OCI-LY3 (cell line): Measurements from ENCODE around the gene TOLLIP.

Experiments
- H2AFZ ChIP-seq: fragments of 200-600, 300-600 bp; shearing (Covaris generic); 2 replicates; pipeline ENCODE4 v1.6.0; 2014; ENCODE audit warnings: antibody characterized with exemption, low read depth, low read length
- H3K27ac ChIP-seq: fragments of 200-600, 300-600 bp; sonication (generic); 2 replicates; pipeline ENCODE4 v1.5.1; 2014; ENCODE audit warnings: mild to moderate bottlenecking, low read length, moderate library complexity, mixed read lengths
- H3K27me3 ChIP-seq: fragments of 200-600, 300-600 bp; sonication (generic); 2 replicates; pipeline ENCODE4 v1.6.1; 2014; ENCODE audit warnings: low read depth, low read length, mixed read lengths
- H3K36me3 ChIP-seq: fragments of 200-600, 300-600 bp; sonication (generic); replicated peaks from 2 replicates; pipeline ENCODE3; 2014; ENCODE audit warnings: low read depth, low read length, mixed read lengths
- H3K4me1 ChIP-seq: fragments of 300-600, 200-600 bp; sonication (generic); 2 replicates; pipeline ENCODE4 v1.6.1; 2014; ENCODE audit warnings: low read length, mixed read lengths
- H3K4me2 ChIP-seq: fragments of 200-600, 300-600 bp; sonication (generic); 2 replicates; pipeline ENCODE4 v1.6.1; 2014; ENCODE audit warnings: low read length, mixed read lengths
- H3K4me3 ChIP-seq: fragments of 300-600, 200-600 bp; sonication (generic); 2 replicates; pipeline ENCODE4 v1.5.1; 2014; ENCODE audit warnings: antibody characterized with exemption, mild to moderate bottlenecking, low read length, moderate library complexity
- H3K79me2 ChIP-seq: fragments of 300-600, 200-600 bp; shearing (Covaris generic); 2 replicates; pipeline ENCODE4 v1.6.1; 2014; ENCODE audit warnings: mild to moderate bottlenecking, low read length, mixed read lengths
- H3K9ac ChIP-seq: fragments of 300-600, 200-600 bp; shearing (Covaris generic); 2 replicates; pipeline ENCODE4 v1.6.0; 2014; ENCODE audit warnings: mild to moderate bottlenecking, low read length, moderate library complexity
- H3K9me3 ChIP-seq: fragments of 200-600, 300-600 bp; shearing (Covaris generic); 2 replicates; pipeline ENCODE4 v1.6.1; 2014; ENCODE audit warnings: low read length, mixed read lengths; ENCODE audit not compliant: insufficient read depth
- H4K20me1 ChIP-seq: fragments of 200-600, 300-600 bp; sonication (generic); 2 replicates; pipeline ENCODE4 v1.6.1; 2016; ENCODE audit warnings: low read length, mixed read lengths; ENCODE audit not compliant: insufficient read depth
- CTCF ChIP-seq: fragments of 200-600, 300-600 bp; sonication (generic); IDR thresholded peaks from 2 replicates; pipeline ENCODE4 v1.5.1; 2014; ENCODE audit warnings: antibody characterized with exemption, low read length, low read depth
- EZH2phosphoT487 ChIP-seq: fragments of 200-600 bp; shearing (Covaris generic); IDR thresholded peaks from 2 replicates; pipeline ENCODE4 v1.6.1; 2018; ENCODE audit warnings: antibody characterized with exemption, mixed run types, low read depth

TOLLIP gene

GRCh38 chr11:1276041-1276790, 33.2 kb downstream of the TOLLIP start:
- no peak overlapping the region for H3K4me3 ChIP-seq
- H3K4me1 ChIP-seq: no peaks in the 10 kb centered on the region
- H4K20me1 ChIP-seq: no peaks in the 10 kb centered on the region
- H2AFZ ChIP-seq: no peak overlapping the region
- H3K27me3 ChIP-seq: no peaks in the 10 kb centered on the region
- no peak overlapping the region for H3K4me2 ChIP-seq
- no peak overlapping the region for H3K9ac ChIP-seq
- H3K79me2 ChIP-seq: no peaks in the 10 kb centered on the region
- H3K9me3 ChIP-seq: no peaks in the 10 kb centered on the region
- TF ChIP-seq EZH2phosphoT487: no peak
- TF ChIP-seq CTCF: no peak
- H3K36me3 ChIP-seq: no peaks in the 10 kb centered on the region
- H3K27ac ChIP-seq: no peak overlapping the region

- no peak for TF ChIP-seq CTCF
- no peak for TF ChIP-seq EZH2phosphoT487
- H3K36me3 ChIP-seq: no peaks in the 10 kb centered on the region
- no peaks in the 10 kb centered on the region for H3K27me3 ChIP-seq
- H3K79me2 ChIP-seq: no peaks in the 10 kb centered on the region
- H3K4me3 ChIP-seq: no peak overlapping the region
- H3K9me3 ChIP-seq: no peaks in the 10 kb centered on the region
- H2AFZ ChIP-seq: no peak overlapping the region
- H3K27ac ChIP-seq: no peak overlapping the region
- no peaks in the 10 kb centered on the region for H4K20me1 ChIP-seq
- H3K9ac ChIP-seq: no peak overlapping the region
- no peaks in the 10 kb centered on the region for H3K4me1 ChIP-seq
- no peak overlapping the region for H3K4me2 ChIP-seq
Observed at GRCh38 chr11:1275021-1275420, 34.4 kb downstream of the TOLLIP start.

GRCh38 chr11:1274501-1274900, 34.9 kb downstream of the TOLLIP start:
- no peak overlapping the region for H3K4me2 ChIP-seq
- no peak overlapping the region for H2AFZ ChIP-seq
- H4K20me1 ChIP-seq: no peaks in the 10 kb centered on the region
- no peaks in the 10 kb centered on the region for H3K27me3 ChIP-seq
- no peaks in the 10 kb centered on the region for H3K4me1 ChIP-seq
- no peak overlapping the region for H3K9ac ChIP-seq
- H3K9me3 ChIP-seq: no peaks in the 10 kb centered on the region
- H3K36me3 ChIP-seq: no peaks in the 10 kb centered on the region
- no peak overlapping the region for H3K4me3 ChIP-seq
- no peak overlapping the region for H3K27ac ChIP-seq
- no peaks in the 10 kb centered on the region for H3K79me2 ChIP-seq
- no peak for TF ChIP-seq EZH2phosphoT487
- TF ChIP-seq CTCF: no peak

GRCh38 chr11:1272531-1272930, 36.9 kb downstream of the TOLLIP start:
- H4K20me1 ChIP-seq: no peaks in the 10 kb centered on the region
- H3K9ac ChIP-seq: no peak overlapping the region
- H3K36me3 ChIP-seq: no peaks in the 10 kb centered on the region
- no peak overlapping the region for H3K27ac ChIP-seq
- no peak overlapping the region for H3K4me2 ChIP-seq
- TF ChIP-seq EZH2phosphoT487: no peak
- no peak for TF ChIP-seq CTCF
- H3K79me2 ChIP-seq: no peaks in the 10 kb centered on the region
- H3K9me3 ChIP-seq: no peaks in the 10 kb centered on the region
- H3K4me3 ChIP-seq: no peak overlapping the region
- H3K27me3 ChIP-seq: no peaks in the 10 kb centered on the region
- no peak overlapping the region for H2AFZ ChIP-seq
- no peaks in the 10 kb centered on the region for H3K4me1 ChIP-seq
